ENCODE data around the gene RPUSD3.

RPUSD3 gene

DNA sequence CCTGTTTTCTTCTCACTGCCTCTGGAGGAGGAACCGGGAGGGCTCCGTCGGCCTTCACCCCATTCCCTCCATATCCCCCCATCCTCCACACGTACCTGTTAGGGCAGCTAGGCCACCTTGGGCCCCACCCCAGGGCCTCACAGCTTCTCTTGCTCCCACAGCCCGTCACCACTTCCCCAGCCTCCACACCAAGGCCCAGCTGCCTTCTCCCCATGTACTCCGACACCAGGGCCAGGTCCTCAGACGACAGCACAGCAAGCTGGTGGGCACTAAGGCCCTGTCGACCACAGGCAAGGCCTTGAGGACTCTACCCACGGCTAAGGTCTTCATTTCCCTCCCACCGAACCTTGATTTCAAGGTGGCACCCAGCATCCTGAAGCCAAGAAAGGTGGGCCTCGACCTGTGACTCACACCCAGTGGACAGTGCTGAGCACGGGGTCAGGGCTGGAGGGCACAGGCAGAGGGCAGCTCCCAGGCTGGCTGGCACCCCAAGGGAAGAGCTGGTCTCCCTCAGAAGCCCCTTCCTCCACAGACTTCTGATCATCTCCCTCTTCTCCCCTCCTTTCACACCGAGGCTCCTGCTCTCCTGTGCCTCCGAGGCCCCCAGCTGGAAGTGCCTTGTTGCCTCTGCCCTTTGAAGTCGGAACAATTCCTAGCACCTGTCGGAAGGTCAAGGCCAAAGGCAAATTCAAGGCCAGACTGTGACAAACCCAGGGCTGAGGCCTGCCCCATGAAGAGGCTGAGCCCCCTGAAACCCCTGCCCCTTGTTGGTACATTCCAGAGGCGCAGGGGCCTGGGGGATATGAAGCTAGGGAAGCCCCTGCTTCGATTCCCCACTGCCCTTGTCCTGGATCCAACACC, 9.1 kb downstream of the RPUSD3 start:
- DNase-seq: no peak

DNA sequence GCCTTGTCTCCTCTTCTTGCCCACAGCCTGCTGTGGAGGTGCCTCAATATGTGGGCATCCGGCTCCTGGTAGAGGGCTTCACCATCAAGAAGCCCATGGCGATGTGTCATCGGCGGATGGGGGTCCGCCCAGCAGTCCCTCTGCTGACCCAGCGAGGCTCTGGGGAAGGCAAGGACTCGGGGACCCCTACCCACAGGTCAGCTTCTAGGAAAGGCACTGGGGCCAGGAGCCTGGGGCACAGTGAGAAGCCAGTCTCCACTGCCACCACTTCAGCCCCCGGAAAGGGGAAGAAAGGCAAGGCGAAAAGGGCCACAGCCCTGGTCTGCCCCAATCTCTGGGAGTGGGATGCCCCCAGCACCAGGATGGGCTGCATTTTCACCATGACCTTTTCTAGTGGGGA, 10.7 kb downstream of the RPUSD3 start:
- no peak for DNase-seq

DNA sequence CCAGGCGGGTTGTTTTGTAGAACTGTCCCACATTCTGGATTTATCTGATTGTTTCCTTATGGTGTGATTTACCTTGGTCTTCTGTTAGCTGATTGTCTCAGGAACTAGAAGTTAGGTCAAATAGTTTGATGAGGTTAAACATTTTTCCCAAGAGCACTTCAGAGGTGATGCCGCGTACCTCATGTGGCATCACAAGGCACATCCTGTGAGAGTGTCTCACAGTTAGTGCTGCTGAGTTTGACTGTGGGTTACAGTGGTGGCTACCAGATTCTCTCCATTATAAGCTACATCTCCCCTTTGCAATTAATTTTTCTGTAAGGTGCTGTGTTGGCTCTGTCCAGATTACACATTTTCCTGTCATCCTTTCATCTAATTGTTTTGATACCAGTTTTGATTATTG, 12.6 kb downstream of the RPUSD3 start:
- no peak for DNase-seq

DNA sequence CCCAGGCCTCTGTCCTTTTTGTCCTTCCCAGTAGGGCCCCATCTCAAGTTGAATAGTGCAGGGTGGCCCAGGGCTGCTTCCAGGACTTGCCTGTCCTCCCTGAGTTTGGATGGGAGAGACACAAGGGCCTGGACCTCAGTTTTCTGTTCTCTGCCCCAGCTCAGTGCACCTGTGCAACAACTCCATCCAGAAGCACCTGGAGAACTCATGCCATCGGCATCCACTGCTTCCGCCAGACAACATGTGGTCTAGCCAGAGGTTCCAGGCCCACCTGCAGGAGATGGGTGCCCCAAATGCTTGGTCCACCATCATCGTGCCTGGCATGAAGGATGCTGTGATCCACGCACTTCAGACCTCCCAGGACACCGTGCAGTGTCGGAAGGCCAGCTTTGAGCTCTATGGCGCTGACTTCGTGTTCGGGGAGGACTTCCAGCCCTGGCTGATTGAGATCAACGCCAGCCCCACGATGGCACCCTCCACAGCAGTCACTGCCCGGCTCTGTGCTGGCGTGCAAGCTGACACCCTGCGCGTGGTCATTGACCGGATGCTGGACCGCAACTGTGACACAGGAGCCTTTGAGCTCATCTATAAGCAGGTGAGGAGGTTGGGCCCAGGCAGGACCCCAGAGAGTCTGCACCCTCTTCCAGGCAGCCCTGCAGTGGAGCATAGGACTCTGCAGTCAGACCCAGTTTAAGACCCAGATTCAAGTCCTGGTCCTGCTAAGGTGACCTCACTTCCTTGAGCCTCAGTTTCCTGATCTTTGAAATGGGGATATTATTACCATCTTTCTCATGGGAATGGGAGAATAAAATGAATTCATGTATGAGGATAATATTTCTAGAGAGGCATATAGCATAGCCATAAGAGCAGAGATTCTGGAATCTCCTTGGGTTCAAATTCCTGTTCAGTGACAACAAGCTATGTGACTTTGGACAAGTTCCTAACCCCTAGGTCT, 14.7 kb downstream of the RPUSD3 start:
- no peak for DNase-seq

DNA sequence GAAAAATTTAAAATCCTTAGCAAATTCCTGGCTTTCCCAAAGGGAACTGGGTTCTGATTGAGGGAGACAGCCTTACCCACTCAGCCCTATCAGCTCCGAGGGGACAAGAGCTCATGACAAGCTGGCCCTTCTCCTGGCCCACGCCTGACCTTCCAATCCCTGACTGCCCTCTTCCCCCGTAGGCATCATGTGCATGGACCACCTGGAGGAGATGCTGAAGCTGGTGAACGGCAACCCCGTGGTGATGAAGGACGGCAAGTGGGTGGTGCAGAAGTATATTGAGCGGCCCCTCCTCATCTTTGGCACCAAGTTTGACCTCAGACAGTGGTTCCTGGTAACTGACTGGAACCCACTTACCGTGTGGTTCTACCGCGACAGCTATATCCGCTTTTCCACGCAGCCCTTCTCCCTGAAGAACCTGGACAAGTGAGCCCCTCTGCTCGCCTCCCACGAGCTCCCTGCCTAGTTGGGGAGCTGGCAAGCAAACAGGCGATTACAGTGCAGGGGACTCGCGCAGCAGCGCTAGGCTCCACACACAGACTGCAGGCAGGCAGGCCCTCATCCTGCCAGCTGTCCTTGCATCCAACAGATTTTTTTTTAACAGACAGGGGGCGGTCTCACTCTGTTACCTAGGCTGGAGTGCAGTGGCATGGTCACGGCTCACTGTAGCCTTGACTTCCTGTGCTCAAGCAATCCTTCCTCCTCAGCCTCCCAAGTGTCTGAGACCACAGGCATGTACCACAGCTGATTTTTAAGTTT, 16.8 kb downstream of the RPUSD3 start:
- peak in 1 of 58 donors; percentile 10 for DNase-seq

DNA sequence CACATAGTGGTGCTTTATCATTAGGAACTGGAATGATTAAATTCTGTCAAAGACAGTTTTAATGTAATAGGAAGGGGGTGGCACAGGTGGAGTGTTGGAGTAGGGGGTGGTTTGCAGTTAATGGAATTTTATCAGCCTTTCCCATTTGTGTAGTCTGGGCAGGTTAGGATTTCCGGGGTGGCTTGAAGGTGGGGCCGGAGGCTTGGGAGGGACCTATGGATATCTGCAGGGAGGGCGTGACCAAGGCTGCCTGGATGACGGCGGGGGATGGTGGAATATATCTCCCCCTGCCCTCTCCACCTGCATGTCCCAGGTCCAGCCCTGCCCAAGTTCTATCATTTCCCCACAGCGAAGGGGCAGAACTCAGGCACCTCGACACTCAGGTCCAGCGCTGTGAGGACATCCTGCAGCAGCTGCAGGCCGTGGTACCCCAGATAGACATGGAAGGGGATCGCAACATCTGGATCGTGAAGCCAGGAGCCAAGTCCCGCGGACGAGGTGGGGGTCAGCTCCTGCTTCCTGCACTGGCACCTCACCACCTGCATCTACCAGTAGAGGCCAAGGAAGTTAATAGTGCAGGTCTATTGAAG, 18.3 kb downstream of the RPUSD3 start:
- no peak for DNase-seq

DNA sequence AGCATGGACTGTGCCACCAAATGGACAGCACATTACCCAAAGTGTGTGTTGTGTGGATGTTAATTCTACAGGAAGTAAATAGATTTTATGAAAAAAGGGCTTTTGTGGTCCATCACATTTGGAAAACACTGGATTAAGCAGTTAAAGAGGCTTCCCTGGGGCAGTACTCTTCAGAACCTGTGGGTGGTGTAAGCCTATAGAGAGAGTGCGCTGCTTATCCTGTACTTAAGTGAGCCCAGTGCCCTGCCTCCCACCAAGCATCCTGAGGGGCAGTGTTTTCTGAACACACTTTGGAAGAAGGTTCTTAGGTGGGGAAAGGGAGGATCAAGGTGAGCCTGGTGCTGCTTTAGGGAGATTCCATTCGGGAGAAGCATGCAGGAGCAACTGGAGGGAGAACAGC, 22.9 kb downstream of the RPUSD3 start:
- no peak for DNase-seq

DNA sequence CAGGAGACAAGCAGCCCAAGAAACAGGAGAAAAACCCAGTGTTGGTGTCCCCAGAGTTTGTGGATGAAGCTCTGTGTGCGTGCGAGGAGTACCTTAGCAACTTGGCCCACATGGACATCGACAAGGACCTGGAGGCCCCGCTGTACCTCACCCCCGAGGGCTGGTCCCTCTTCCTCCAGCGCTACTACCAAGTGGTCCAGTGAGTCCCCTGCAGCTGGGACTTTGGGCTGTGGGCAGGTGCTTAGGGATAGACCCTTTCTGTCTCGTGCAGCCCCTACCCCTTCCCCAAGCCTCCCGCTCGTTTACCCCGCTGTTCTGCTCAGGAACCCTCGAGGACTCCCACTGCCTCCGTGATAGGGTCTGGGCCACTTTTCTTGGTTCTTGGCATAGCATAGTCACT, 23.3 kb downstream of the RPUSD3 start:
- DNase-seq: no peak

DNA sequence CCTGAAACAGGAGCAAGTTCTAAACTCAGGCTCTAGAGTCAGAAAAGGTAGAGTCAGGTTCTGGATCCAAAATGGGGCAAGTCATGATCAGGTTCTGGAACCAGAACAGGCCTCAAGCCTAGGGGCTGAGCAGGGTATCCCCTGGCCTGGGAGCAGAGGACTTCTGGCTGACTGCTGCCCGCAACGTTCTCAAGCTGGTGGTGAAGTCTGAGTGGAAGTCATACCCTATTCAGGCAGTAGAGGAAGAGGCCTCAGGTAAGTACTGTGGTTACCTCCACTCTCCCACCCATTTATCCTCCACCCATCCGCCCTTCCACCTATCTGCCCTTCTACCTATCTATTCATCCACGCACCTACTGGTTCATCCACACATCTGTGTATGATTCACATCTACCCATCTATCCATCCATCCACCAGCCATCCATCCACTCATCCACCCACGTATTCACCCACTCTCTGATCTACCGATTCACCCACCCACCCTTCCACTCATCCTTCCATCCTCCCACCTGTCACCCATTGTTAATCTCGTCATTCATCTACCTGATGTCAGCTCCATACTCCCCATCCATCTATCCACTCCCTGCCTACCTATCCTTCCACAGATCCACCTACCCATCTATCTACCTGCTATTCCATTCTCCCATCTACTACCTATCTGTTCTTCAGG, 25.0 kb downstream of the RPUSD3 start:
- no peak for DNase-seq

DNA sequence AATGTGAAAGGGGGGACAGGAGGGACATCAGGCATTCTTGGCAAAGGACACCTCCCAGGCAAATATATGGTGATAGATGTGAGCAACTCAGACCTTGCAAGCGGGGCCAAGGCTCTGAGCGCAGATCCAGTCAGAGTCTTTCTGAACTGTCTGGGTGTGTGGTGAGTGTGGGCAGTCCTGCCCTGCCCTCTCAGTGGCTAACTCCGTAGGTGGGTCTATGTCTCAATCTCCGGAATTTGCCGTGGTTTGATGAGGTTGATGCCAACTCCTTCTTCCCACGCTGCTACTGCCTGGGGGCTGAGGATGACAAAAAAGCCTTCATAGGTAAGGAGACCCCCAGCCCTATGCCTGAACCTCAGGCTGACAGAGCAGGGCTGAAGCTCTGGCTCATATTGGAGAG, 26.4 kb downstream of the RPUSD3 start:
- DNase-seq: no peak

DNA sequence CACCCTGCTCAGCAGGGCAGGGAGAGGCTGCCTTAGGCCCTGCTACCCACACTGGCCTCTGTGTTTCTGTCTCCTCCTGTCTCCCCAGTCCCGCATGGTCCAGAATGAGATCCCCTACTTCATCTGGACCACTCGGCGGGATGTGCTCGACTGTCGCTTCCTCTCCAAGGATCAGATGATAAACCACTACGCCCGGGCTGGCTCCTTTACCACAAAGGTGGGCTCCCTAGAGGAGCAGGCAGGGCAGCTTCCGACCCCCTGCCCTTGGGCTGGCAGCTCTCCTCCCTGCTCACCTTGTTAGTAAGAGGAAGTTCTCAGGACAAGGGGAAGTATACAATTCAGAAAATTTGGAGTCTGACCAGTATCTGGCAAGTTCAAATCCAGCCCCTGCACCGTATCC, 27.8 kb downstream of the RPUSD3 start:
- DNase-seq: no peak

DNA sequence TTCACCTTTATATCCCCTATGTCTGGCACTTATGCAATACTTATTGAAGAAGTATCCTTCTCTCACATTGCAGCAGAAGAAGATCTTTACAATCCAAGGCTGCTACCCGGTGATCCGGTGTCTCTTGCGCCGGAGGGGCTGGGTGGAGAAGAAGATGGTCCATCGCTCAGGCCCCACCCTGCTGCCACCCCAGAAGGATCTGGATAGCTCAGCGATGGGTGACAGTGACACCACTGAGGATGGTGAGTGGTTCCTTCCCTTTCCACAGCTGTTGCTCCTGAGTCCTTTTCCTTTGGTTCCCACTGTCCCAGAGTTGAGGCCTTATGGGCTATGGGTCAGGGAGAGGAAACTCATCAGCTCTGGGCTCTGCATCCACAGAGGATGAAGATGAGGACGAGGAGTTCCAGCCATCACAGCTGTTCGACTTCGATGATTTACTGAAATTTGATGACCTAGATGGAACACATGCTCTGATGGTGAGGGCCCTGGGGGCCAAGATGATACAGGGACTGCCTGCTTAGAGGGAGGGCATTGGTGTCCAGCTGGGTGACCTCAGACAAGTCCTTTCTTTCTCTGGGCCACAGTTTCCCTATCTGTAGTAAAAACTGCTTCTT, 30.8 kb downstream of the RPUSD3 start:
- no peak for DNase-seq

DNA sequence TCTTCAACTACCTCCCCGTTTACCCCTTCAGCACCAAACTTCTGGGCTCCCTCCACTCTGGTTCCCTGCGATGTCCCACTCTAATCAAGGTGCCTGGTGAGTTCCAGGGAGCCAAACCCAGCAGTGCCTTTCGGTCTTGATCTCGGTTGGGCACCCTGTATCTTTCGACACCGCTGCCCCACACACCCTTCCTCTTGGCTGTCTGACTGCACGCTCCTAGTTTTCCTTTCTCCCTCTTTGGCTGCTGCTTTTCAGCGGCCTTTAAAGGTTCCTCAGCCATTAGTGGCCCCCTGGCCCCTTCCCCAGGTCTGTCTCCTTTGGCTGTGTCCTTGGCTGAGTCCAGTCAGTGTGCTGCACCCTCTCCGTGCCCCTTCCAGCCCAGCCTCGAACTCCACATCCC, 33.0 kb downstream of the RPUSD3 start:
- no peak for DNase-seq

DNA sequence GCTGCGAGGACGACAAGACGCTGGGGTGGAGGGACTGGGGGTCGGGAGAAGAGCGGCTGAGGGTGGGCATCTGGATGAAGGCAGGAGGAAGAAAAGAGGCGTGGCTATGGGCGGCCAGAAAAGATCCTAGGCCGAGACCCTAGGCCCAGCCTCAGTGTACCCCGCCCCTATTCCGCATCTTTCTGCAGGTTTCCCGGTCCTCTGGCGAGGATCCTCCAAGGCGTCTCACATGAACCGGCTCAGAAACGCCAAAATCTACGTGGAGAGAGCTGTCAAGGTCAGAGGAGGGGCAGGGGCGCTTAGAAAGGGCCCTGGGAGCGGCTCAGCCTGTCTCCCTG, 33.4 kb downstream of the RPUSD3 start:
- DNase-seq: peak in 2 of 58 donors; percentile 41 to 49

DNA sequence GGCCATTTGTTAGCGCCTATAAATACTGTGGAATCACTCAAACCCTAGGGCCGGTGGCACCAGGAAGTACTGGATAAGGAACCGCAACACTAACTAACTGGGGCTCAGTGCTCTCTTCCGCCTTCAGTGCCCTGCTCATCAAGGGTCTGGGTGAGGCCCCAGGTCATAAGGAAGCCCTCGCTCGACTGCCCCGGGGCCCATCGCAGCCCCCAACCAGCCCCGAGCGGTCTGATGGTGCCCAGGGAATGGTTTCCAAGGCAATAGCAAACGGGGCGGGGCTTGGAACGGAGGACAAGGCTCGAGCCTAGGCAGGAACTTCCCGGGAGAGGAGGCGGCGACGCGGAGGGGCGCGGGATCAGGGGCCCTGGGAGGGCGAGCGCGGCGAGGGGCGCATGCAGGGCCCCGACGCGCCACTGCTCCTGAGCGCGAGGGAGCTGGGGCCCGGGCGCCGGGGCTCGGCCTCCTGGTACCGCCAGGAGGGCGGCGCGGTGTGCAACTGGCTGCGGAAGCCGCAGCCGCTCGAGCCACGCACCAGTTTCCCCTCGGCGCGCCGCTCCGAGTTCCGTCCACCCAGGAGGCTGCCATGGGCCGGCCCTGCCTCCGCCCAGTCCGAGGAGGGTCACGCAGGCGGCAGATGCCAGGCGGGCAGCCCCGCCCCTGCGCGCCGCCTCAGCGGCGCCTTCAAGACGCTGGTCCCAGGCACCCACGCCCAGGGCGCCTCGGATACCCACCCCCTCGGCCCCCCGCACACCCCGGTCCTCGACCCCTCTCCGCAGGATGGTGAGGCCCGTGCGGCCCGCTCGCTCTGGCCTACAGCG, 34.0 kb downstream of the RPUSD3 start, which contains the start of gene TTLL3:
TSS of gene TTLL3 (plus strand) at position 648 of the 818 bp plus-strand sequence. CDS start 400 bp downstream, outside the sequence.
- peak in 54 of 58 donors; percentile 18 to 74 (median 53) for DNase-seq

DNA sequence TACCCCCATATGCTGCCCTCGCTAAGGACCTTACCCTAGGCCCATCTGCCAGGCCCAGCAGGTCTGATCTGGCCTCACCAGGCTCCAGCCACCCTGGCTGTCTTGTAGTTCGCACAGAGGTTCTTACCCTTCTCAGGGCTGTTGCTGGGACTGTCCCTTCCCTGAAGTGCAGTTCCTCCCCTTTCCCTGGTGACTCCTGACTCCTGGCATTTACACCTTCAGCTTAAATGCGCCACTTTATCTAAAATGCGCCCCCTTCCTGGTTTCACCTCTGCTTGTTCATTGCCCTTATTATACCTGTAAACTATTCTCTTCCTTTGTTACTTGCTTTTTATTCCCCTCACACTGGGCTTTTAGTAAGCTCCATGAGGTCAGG, 34.6 kb downstream of the RPUSD3 start:
- no peak for DNase-seq

DNA sequence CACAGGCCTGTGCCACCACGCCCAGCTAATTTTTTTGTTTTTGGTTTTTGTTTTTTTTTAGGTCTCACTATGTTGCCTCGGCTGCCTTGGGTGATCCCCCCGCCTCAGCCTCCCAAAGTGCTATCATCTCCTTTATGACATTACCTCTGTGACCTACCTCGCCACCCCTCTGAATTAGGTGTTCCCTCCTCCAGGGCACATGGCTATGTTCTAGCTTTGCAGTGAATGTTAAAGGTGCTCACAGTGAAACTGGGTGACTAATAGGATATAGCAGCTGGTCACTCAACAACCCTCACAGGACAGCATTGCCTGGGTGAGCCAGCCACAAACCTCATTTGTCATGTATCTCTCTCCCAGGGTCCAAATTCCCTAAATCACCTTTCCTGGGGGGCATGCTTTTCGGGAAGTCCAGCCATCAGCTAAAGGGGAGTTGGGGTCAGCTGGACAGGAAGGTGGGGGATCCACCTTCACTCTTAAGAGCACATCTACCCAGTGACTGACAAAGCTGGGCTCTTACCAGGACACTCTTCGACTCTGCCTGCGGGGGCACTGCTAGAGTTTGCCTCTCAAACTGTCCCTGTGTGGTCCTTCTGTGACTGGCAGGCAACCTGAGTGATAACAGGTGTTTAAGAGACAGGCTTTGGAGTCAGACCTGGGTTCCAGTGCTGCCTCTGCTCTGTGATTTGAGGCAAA, 35.3 kb downstream of the RPUSD3 start:
- DNase-seq: no peak

DNA sequence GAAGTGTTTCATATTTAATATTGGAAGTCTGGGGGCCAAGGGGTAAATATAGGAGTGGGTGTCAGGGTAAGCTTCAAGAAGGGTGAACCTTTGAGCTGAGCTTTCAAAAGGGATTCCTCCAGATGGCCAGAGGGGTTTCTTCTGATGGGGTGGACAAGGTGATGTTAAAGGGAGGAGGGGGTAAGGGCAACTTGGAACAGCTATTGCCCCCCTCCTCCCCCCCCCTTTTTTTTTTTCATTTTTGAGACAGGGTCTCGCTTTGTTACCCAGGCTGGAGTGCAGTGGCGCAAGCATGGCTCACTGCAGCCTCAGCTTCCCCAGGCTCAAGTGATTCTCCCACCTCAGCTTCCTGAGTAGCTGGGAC, 35.8 kb downstream of the RPUSD3 start:
- DNase-seq: no peak

Data from anterior cingulate cortex (tissue), 58 donors.